ENCODE results near the gene NR4A3. TPM values are rescaled to one million over a fixed set of nuclear protein-coding genes. Genes with fewer than 3 reads are reported as not detected.

Gene NR4A3
- total and polyA plus RNA-seq, 11 donors, result 1.5 to 27.8 (median 9.9) TPM

GRCh38 chr9:99801775-99802174 lies 19.9 kb upstream of the NR4A3 start:
- no peak for TF ChIP-seq POLR2A (IDR thresholded peaks at IDR 0.05)
- TF ChIP-seq, protein P1, sequence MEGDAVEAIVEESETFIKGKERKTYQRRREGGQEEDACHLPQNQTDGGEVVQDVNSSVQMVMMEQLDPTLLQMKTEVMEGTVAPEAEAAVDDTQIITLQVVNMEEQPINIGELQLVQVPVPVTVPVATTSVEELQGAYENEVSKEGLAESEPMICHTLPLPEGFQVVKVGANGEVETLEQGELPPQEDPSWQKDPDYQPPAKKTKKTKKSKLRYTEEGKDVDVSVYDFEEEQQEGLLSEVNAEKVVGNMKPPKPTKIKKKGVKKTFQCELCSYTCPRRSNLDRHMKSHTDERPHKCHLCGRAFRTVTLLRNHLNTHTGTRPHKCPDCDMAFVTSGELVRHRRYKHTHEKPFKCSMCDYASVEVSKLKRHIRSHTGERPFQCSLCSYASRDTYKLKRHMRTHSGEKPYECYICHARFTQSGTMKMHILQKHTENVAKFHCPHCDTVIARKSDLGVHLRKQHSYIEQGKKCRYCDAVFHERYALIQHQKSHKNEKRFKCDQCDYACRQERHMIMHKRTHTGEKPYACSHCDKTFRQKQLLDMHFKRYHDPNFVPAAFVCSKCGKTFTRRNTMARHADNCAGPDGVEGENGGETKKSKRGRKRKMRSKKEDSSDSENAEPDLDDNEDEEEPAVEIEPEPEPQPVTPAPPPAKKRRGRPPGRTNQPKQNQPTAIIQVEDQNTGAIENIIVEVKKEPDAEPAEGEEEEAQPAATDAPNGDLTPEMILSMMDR (IDR thresholded peaks at IDR 0.05), result no peak
- no peak overlapping the region for H3K4me3 ChIP-seq
- H3K27me3 ChIP-seq, result no peaks in the 10 kb centered on the region
- H3K9me3 ChIP-seq, result peaks cover 0 to 3% (median 0%) of the 10 kb centered on the region in 12 donors
- ATAC-seq (no peak), DNase-seq (no peak)
- H3K36me3 ChIP-seq, result peaks cover 0 to 12% (median 0%) of the 10 kb centered on the region in 9 donors
- no peak overlapping the region for H3K27ac ChIP-seq
- no peaks in the 10 kb centered on the region for H3K4me1 ChIP-seq
- intact Hi-C loops (cut with DNase I), result loop anchor here in 3 of 10 donors (5.0 to 10.0 kb wide), 3 partner anchors 203 to 793 kb away; no protein-coding TSS in a partner anchor
- WGBS, 4 donors, result 98 to 100% (median 99%) methylated on average over 3 of the region's 3 CpGs

- ATAC-seq, result no peak
- TF ChIP-seq, protein P1 (IDR thresholded peaks at IDR 0.05), result no peak
- TF ChIP-seq POLR2A (IDR thresholded peaks at IDR 0.05), result no peak
- intact Hi-C loops (cut with DNase I), result loop anchor here in 3 of 10 donors (5.0 to 10.0 kb wide), 3 partner anchors 201 to 791 kb away; no protein-coding TSS in a partner anchor
- no peak for DNase-seq
- Histone ChIP-seq H3K9me3 (peaks cover 0 to 3% (median 0%) of the 10 kb centered on the region in 12 donors), H3K4me3 (no peak overlapping the region), H3K4me1 (peaks cover 0 to 11% (median 0%) of the 10 kb centered on the region in 12 donors), H3K27me3 (no peaks in the 10 kb centered on the region), H3K36me3 (peaks cover 0 to 12% (median 0%) of the 10 kb centered on the region in 9 donors), H3K27ac (no peak overlapping the region)
- WGBS, 4 donors, result 86 to 95% (median 88%) methylated on average over 2 of the region's 2 CpGs
These were observed 18.0 kb upstream of the NR4A3 start for GRCh38 chr9:99803694-99804093.

DNA sequence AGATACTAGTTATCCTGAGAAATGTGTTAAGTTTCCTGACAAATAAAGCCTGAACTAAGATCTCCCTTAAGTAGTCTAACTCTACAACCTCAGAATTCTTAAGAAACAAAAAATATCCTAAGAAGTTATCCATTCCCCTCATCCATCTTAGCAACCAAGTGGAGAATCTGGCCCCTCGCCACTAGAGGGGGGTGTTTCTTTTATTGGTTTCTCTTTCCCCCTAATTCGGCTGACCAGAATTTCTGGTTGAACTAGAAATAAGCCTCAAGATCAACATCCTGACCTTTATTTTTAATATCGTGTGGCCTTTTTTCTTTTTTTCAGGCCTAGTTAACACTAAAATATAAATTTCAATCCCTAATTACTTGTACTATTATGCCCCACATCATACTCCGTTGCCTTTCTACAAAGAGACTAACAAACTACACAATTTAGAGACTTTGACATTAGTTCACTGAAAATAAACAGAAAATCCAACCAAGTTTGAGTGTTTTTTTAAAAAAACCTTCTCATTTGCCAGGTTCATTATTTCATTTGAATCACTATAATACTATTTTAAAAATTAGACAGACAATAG lies 14.3 kb upstream of the NR4A3 start:
- H3K9me3 ChIP-seq, result peaks cover 0 to 3% (median 0%) of the 10 kb centered on the region in 12 donors
- TF ChIP-seq, protein P1 (IDR thresholded peaks at IDR 0.05), result peak; percentile 70 to 91 (median 80)
- no peak for TF ChIP-seq POLR2A (IDR thresholded peaks at IDR 0.05)
- H3K27ac ChIP-seq, result no peak overlapping the region
- ATAC-seq, result peak in 2 of 4 donors; percentile 59 to 65
- DNase-seq, result peak; percentile 56 to 70 (median 61)
- H3K4me1 ChIP-seq, result peaks cover 0 to 11% (median 1%) of the 10 kb centered on the region in 12 donors
- no peaks in the 10 kb centered on the region for H3K27me3 ChIP-seq
- 40 to 41% (median 41%) methylated on average over 4 of the region's 4 CpGs for WGBS, 4 donors
- H3K36me3 ChIP-seq, result peaks cover 0 to 19% (median 0%) of the 10 kb centered on the region in 9 donors
- no peak overlapping the region for H3K4me3 ChIP-seq
- intact Hi-C loops (cut with DNase I), result loop anchor here in 5 of 10 donors (5.0 to 10.0 kb wide), 5 partner anchors 100 to 787 kb away; partner anchors contain the start of gene STX17 (in 1 of the 5)

DNA sequence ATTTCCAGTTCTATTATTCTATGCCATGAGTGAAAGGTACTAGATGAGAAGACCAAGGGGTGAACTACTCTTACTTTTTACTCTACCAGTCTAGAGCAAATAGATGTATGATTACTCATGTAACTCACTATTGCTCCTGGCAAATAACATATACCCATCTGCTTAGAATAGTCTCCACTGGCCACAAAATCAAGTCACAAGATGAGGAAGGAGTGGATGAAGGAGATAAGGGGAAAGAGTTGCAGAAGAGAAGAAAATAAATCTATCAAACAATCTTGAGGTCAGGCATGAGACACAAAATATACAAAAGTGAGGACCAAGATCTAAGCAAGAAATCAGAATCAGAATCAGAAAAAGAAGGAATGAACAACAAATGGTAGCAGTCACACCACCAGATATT lies 13.7 kb upstream of the NR4A3 start:
- intact Hi-C loops (cut with DNase I), result loop anchor here in 5 of 10 donors (5.0 to 10.0 kb wide), 5 partner anchors 99 to 787 kb away; partner anchors contain the start of gene STX17 (in 1 of the 5)
- Histone ChIP-seq H3K9me3 (no peaks in the 10 kb centered on the region), H3K27me3 (no peaks in the 10 kb centered on the region), H3K4me1 (peaks cover 0 to 11% (median 1%) of the 10 kb centered on the region in 12 donors), H3K4me3 (no peak overlapping the region), H3K27ac (no peak overlapping the region), H3K36me3 (peaks cover 0 to 15% (median 0%) of the 10 kb centered on the region in 9 donors)
- TF ChIP-seq, protein P1 (IDR thresholded peaks at IDR 0.05), result no peak
- no peak for TF ChIP-seq POLR2A (IDR thresholded peaks at IDR 0.05)
- no peak for ATAC-seq
- DNase-seq, result no peak

Data from heart left ventricle (tissue), 16 donors.